HL-60/S4 treated with retinoic acid at 250 ng/mL for 4 days and 3 days (cell line): ENCODE results near the gene SGMS1.
"Not testable (repeated sequence)": the region's sequence is repeated elsewhere in the genome, so short reads cannot be mapped to it uniquely, and the experiment has no call there.

ENCODE experiments used
- in situ Hi-C: fragments of 300-500 bp; cut with MboI; formaldehyde crosslinking; loops from 2 replicates; pipeline ENCODE4 v1.7.0; 2022; ENCODE audit warnings: low sequenced_read_pairs

Gene SGMS1

DNA sequence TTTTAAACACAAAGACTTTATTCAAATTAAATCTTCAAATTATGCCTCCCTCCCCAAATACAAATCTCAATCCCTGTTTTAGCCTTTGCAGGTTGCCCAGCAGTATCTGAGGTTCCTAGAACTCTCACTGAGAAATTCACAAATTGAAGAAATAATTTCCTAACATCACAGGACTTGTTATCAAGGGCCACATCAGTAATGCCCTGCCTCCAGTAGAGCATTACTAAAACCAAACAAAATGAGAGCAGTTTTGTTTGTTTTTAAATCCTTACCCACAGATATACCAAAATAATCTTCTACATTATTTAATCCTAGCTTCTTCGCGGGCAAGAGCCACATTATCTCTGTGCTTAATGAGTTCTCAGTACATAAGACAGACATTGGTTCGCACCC is 152.2 kb downstream of the SGMS1 start:
- in situ Hi-C loops = no loop called here

DNA sequence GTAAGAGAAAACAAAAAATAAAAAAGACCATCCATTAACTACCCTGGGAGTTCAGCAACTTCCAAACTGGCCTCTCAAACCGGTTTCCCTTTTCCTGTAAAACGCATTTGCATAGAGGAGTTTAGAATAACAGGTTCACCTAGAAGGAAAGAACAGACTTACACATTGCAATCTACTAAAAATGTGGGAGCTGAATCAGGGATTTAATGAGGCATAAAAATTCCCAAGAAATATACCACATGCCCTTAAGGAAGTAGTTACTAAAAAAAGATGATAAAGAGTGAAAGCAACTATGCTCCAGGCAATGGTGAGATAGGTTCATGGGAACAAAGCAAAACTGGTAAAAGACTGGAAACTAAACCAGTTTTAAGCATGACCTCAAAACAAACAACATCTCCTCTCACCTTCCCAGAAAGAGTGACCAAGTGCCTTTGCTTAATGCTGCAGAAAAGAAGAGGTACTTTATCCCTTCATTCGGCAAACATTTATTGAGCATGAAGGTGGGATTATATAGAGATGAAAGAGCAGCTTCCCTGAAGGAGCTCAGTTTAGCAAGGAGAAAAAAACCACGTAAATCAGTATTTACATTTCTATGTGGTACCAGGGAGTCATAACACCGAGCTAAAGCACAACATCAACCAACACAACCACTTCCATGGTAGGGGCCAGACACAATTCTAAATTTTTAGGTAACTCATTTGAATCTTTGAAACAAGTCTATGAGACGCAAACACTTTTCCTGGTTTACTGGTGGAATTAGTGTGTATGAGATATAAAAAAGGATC is 152.8 kb downstream of the SGMS1 start:
- in situ Hi-C loops = no loop called here

DNA sequence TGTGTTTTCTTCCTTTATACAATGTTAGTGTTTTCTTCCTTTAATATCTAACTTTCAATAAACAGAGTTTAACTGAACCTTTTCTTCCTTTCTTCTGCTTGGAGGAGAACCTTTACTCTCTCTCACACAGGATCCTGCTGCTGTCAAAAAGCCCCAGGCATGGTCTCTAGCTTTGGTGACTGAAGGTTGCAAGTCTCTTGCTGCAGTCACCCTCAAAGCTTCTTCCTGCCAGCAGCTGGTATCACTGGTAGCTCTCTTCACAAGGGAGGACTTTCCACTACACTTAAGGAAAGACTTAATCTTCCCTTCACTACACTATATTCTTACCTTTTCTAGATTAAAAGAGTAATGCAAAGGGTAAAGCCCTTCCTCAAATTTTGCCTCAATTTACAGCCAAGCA is 153.4 kb downstream of the SGMS1 start:
- in situ Hi-C loops = no loop called here

DNA sequence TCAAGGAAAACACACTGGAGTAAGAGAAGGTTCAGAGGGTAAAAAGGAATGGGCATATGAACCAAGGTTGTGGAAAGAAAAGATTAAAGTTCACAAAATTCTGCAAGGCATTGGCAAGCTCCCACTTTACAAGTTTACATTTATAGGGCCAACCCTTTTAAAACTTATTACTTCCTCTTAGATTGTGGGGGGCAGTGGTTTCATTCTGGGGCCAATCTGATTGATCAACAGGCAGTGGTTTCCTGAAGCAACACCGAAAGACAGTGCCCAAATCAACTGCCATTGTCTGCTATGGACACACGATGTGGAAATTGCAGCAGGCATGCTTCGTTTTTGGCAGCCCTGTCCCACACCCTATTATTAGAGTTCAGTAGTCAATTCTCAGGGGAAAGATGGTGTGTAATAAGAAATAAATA is 154.0 kb downstream of the SGMS1 start:
- in situ Hi-C loops = no loop called here

DNA sequence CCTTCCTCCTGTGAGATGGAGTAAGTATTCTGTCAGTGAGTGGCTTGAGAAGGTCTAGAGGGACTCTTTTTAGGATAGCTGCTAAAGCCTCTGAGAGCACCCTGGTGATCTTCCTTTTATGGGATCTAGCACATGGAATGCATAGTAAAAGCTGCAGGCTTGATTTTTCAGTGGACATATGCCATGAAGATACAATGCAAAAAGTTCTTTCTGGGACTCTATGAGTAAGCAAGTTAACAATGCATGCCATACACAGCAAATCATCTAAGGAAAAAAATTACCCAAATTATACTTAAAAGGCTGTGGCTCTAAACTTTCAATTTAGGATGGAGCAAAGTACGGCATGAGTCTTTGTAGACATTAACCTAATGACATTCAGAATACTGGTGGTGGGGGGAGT is 154.5 kb downstream of the SGMS1 start:
- in situ Hi-C loops = no loop called here

DNA sequence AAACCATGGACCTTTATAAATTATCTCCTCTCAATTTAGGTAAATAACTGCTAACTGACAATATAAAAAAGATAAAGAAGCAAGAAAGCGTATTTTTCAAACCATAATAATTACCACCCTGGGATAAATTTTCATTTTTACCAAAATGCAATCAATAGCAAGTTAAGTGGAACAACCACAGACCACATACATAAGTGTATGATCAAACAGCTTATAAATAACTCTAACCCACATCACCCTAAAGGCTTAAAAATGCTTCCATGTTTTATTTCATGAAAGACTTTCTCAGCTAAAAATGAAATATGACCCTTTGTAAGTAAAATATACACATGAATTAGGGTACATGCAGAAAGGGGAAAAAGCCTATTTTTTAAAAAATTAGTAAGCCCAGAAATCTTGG is 156.5 kb downstream of the SGMS1 start:
- in situ Hi-C loops = no loop called here

DNA sequence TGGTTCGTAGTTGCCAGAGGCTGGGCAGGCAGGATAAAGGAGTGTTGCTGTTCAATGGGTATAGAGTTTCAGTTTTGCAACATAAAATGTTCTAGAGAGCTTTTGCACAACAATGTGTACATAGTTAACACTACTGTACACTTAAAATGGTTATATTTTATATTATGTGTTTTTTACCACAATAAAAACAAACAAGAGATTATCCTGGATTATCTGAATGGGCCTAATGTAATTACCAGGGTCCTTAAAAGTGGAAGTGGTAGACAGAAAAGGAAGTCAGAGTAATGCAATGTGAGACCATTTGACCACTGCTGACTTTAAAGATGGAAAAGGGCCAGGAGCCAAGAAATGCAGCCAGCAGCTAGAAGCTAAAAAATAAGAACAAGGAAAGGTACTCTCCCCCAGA is 159.7 kb downstream of the SGMS1 start:
- in situ Hi-C loops = no loop called here

DNA sequence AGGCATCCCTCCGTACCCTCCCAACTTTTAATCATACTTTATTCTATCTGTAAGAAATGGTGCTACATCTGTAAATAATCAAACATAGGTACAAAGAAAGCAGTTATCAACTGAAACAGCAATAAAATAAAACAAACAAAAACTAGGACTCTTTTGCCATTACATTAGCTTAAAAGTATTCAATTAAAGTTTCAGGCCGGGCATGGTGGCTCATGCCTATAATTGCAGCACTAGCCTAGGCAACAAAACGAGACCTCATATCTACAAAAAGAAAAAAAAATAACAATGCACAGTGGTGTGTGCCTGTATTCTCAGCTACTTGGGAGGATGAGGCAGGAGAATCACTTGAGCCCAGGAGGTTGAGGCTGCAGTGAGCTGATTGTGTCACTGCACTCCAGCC is 161.9 kb downstream of the SGMS1 start:
- in situ Hi-C loops = no loop called here

DNA sequence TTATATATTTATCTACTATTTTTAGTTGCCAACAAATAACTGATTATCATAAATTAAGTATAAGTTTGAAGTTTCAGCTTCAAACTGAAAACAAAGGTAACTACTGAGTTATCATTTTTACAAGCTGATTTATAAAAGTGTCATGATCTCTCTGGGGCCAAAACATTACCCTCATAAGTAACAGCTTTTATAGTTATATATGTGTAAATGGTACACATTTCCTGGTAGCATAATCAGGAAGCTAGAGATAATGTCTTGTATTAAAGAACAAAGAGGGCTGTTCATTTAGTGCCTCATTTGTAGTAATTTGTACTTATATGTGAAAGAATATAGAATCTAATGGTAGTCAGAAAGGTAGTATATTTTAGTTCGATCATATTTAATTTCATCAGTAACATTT is 162.6 kb downstream of the SGMS1 start:
- in situ Hi-C loops = no loop called here

DNA sequence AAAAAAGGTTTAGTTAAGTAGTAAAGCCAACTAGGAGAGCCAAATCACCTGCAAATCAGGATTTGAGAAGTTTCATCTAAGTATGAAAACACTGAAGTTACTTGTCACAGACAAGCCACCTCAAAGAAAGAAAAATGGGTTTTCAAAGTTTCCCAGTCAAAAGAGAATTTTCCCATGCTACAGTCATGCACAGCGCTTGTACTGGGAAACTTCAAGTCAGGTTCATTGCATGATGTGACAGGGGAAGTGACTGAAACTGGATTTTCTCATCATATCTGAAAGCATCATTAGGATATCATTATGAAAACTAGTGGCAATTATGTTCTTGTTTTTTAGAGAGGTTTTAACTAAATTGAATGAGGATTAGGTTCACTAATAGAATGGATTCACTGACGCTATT is 167.0 kb downstream of the SGMS1 start:
- in situ Hi-C loops = no loop called here

DNA sequence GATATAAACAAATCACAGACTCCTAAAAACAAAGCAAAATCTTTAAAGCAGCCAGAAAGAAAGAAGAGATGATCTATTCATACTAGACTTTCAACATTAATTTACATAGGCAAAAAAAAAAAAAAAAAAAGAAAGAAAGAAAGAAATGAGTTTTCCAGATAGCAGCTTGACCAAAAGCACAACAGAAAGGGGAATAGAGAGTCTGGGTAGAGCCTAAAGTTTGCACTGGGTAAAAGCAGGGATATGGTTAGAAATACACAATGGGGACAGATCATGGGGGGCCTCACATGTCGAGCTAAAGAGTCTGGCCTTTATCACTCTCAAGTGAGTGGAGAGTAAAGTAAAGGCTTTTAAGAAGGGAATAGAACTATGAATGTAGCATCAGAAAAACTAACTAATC is 169.8 kb downstream of the SGMS1 start:
- in situ Hi-C loops = no loop called here

DNA sequence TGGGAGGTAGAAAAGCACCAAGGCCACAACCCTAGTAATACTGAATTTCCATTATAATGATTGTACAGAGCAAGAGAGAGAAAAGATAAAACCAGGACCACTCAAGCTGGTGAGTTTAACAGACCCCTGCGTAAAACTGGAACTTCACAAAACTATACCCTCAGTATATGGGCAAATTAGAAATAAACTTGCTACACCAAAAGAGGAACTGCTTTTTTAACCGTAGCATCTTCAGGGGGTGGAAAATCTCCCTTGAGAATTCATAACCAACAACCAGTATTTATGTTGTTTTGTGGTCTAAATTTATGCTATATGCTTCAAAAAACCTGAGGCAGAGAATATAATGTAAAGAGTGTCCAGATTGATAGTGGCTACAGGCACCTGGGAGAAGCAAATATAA is 171.2 kb downstream of the SGMS1 start:
- in situ Hi-C loops = no loop called here

DNA sequence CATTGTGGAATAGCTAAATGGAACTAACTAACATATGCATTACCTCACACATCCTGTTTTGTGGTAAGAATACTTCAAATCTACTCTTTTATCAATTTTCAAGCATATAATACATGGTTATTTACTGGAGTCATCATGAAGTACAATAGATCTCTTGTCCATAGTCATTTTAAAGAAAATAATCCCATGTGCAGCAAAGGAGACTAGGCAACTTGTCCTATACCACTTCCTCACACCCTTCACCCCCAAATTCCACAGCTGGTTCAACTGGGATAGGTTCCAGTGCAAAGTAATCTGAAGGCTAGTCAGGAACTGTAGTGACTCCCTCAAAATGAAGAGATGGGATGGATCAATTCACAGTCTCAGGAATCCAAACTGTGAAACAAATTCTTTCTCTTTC is 176.1 kb downstream of the SGMS1 start:
- in situ Hi-C loops = no loop called here

DNA sequence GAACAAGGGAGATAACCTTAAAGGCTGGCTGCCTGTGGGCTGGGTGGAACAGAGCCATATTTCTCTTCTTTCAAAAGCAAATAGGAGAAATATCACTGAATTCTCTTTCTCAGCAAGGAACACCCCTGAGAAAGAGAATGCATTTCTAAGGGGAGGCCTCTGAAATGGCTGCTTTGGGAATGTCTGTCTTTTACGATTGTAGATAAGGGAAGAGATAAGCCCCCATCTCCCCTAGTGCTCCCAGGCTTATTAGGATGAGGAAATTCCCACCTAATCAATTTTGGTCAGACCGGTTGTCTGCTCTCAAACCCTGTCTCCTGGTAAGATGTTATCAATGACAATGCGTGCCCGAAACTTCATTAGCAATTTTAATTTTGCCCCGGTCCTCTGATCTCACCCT is 178.0 kb downstream of the SGMS1 start:
- in situ Hi-C loops = not testable (repeated sequence)

DNA sequence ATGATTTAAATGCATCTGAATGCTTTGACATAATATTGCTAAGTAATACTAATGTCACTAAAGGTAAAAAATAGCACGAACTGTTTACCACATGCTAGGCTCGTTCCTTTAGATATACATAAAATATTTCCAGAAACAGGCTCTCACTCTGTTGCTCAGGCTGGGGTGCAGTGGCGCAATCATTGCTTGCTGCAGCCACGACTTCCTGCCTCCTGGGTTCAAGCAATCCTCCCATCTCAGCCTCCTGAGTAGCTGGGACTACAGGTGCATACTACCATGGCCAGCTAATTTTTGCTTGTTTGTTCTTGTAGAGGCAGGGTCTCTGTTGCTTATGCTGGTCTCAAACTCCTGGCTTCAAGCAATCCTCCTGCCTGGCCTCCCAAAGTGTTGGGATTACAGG is 183.3 kb downstream of the SGMS1 start:
- in situ Hi-C loops = no loop called here

DNA sequence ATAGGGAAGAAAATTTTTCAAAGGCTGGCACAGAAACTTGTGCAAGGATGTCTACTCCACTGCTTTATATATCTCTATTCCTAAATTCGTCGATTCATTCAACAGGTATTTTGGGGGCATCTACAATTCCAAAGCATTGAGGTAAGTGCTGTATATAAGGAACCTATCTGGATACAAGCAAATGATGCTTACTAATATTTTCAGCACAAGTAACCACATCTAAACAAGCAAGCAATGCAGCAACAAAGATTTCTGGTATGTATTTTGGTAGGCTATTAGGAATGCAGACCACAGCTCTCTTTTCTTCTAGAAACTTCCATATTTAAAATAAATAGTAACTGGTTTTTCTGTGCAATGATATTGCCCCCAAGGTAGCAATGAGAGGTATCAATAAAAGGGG is 183.9 kb downstream of the SGMS1 start:
- in situ Hi-C loops = no loop called here

DNA sequence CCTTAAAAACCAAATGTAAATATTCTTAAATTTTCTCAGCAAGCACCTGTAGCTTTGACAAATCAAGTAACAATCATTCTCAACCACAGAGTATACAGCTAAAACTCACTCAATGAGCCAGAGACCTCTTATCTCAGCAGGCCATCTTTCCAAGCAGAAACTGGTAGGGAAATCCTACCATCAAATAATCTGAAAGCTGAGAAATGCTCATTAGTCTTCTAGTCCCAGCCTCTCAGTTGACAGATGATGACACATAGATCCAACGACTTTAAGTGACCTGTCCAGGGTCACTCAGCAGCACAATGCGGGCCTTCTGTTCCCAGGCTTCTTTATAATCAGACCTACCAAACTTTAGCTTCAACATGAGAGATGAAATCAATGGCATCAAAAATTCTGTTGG is 184.6 kb downstream of the SGMS1 start:
- in situ Hi-C loops = no loop called here

DNA sequence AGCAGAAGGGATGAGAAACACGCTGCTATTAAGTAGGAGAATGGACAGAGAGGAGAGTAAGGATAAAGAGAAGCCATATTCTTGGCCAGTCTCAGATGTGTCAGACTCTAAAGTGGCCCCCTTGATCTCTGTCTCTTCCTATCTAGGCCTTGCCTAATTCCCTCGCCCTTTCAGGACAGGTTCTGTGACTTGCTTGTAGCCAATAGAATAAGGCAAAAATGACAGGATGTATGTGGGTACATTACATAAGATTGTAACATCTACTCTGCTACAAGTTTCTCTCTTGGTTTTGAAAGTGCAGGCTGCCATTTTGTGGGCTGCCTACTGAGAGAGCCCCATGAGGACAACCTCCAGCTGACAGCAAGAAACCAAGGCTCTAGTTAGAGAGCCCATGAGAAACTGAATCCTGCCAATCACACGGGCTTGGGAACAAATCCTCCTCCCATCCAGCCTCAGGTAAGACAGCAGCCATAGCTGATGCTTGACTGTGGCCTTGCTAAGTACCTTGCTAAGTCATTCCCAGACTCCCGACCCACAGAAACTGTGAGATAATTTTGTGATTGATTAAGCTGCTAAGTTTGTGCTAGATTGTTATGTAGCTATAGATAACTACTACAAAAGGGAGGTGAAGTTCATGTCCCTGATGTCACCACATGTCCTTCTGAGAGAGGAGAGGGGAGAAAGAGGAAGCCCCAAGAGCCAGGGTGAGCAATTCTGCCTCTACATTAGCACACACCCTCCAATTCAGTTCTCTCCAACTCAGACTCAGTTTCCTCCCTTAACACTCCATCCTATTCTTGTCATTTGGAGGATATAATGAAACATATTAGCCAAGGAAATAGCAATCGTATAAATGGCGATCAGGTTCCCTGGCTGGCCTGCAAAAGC is 185.5 kb downstream of the SGMS1 start:
- in situ Hi-C loops = no loop called here

DNA sequence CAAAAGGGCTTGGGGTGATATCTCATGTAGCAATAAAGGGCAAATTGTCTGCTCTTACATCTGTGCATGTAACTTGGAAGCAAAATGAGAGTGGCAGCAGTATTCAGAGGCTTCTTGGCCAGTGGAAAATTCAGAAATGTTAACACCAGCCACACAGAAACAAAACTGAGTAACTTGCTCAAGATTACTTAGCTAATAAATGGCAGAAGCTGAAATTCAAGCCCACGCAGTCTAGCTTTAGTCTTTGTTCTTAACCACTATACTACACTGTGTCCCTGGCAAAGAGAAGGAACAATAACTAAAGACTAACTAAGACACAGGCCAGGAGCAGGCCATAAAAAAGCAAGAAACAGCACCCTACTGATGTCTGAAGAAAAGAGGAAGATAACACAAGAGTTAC is 186.5 kb downstream of the SGMS1 start:
- in situ Hi-C loops = no loop called here

DNA sequence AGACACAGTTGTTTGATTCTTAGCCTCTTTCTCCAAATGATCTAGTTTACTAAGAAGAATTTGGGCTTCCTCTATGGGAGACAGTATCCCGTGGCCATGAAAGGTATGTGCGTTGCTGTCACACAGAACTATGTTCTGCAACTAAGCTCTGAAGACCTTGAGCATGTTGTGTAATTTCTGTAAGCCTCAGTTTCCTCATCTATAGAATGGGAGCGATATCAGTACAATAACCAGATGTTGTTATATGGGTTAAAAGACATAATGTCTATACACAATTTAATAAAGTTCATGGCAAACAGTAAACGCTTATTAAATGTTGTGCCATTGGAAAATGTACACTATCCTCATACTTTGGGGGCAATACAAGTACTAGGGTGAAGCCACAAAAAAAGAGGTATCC is 187.0 kb downstream of the SGMS1 start:
- in situ Hi-C loops = no loop called here

DNA sequence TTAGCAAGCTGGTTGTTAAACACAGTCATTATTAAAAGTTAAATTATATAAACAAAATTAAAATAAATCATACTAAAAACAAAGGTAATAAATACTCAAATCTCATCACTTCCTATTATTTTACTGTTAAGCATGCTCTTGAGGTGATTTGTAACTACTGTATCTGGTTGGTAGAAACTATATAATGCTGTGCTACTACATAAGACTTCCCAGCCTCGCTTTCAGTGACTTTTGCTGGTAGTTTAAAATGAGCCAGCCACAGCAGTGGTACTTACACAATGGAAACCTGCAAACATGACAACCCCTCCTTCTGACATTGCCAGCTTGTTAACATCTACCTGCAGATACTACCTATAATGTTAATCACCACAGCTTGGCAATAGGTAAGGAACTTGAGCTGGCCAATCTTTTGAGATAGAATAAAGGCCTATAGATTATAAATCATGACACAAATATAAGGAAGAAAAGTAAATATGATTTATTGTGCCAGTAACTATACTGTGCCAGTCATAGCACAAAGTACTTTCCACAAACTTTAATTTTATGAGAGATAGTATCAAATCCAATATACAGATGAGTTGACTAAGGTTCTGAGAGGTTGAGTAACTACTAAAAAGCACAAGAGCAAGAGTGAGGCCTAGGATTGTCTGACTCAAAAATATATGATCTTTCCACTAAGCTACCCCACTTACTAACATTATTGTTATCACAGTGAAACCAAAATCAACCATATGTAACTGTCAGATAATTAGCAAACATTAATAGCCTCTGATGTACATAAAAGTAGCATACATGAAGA is 191.3 kb downstream of the SGMS1 start:
- in situ Hi-C loops = no loop called here

DNA sequence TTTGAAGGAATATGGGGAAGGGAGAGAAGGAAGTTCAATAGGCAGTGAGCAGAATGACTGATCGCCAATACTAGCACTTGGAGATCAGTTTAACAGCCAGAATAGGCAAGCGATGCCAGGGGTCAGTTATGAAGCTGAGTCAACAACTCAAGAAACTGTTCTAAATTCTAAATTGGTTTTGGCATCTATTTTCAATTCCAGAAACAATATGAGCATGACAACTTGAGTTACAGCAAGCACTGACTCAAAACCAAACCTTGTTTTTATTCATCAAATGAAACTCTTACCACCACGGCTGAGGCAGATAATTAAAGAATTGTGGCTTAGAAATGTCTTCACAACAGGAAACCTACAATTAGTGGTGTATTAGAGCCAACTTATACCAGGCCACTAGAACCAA is 192.0 kb downstream of the SGMS1 start:
- in situ Hi-C loops = no loop called here
